Lower leg skin (tissue), 4 donors: Measurements from ENCODE around the gene CCDC90B. TPM values are rescaled to one million over a fixed set of nuclear protein-coding genes. Genes with fewer than 3 reads are reported as not detected.
"Not testable (repeated sequence)": the region's sequence is repeated elsewhere in the genome, so short reads cannot be mapped to it uniquely, and the experiment has no call there.

Experiments
- DNase-seq, 2 donors: peaks; one replicate each; pipeline ENCODE4 v3.0.0-alpha.2; 2019; ENCODE audit warnings: low spot score in 2 of 2
- H3K4me3 ChIP-seq: fragments of 200-600 bp; sonication (generic); 2 replicates; pipeline ENCODE4 v1.5.1; 2017; ENCODE audit warnings: mild to moderate bottlenecking, low read depth; ENCODE audit not compliant: poor library complexity, severe bottlenecking
- CTCF ChIP-seq, 3 donors: fragments of 450-650 bp; IDR thresholded peaks; one replicate each; pipeline ENCODE4 v1.5.1; 2016; ENCODE audit warnings: antibody characterized with exemption in 3 of 3, mild to moderate bottlenecking in 3 of 3, moderate library complexity in 2 of 3
- POLR2A ChIP-seq, 2 donors: fragments of 450-650 bp; IDR thresholded peaks; one replicate each; pipeline ENCODE4 v1.6.1; 2016 to 2017; ENCODE audit warnings: antibody characterized with exemption in 2 of 2, mild to moderate bottlenecking in 1 of 2, moderate library complexity in 1 of 2
- WGBS, 2 donors: methylation state at CpG; one replicate each; pipeline ENCODE4 v1.1.5; 2018; 5-methylcytosine and 5-hydroxymethylcytosine counted together
- intact Hi-C: fragments of 100-400 bp; cut with DNase I; formaldehyde crosslinking; loops from one replicate; pipeline ENCODE4 v1.15.0; 2023; ENCODE audit warnings: low total_unique reads
- total RNA-seq, 4 donors: library from RNA; depleted of rRNA; stranded (reverse); fragments of >200 nt; gene quantifications; one replicate each; pipeline ENCODE4 v1.1.0, GENCODE V29; 2016

CCDC90B gene
- total RNA-seq, 4 donors from 2014 or later = 27.4 to 29.8 (median 28.9) TPM

- TF ChIP-seq POLR2A (IDR thresholded peaks at IDR 0.05) (no peak), CTCF (IDR thresholded peaks at IDR 0.05) (no peak)
- WGBS, 2 donors = 68 to 78% methylated on average over 1 of the region's 1 CpG
- intact Hi-C loops = no loop called here
- DNase-seq = no peak
- H3K4me3 ChIP-seq = no peak overlapping the region
These were observed 32.8 kb upstream of the CCDC90B start for GRCh38 chr11:83318931-83319330.

- H3K4me3 ChIP-seq = no peak overlapping the region
- no peak for DNase-seq
- TF ChIP-seq CTCF (IDR thresholded peaks at IDR 0.05) = no peak
- no peak for TF ChIP-seq POLR2A (IDR thresholded peaks at IDR 0.05)
- 62 to 75% methylated on average over 8 of the region's 8 CpGs for WGBS, 2 donors
- intact Hi-C loops = no loop called here
These were observed 31.9 kb upstream of the CCDC90B start for GRCh38 chr11:83317757-83318690.

- WGBS, 2 donors = 75 to 97% methylated on average over 25 to 27 of the region's 31 CpGs
- intact Hi-C loops, H3K4me3 ChIP-seq, DNase-seq: not testable (repeated sequence)
These were observed 30.7 kb upstream of the CCDC90B start for GRCh38 chr11:83316897-83317268.

- 83 to 90% methylated on average over 32 to 47 of the region's 59 CpGs for WGBS, 2 donors
- H3K4me3 ChIP-seq, intact Hi-C loops, DNase-seq: not testable (repeated sequence)
These were observed 30.2 kb upstream of the CCDC90B start for GRCh38 chr11:83316143-83316896.

GRCh38 chr11:83312430-83312829 is 26.3 kb upstream of the CCDC90B start:
- TF ChIP-seq CTCF (IDR thresholded peaks at IDR 0.05) = no peak
- TF ChIP-seq POLR2A (IDR thresholded peaks at IDR 0.05) = no peak
- no peak overlapping the region for H3K4me3 ChIP-seq
- no peak for DNase-seq
- intact Hi-C loops = no loop called here

- intact Hi-C loops = no loop called here
- no peak for DNase-seq
- WGBS, 2 donors = 82 to 83% methylated on average over 2 of the region's 2 CpGs
- H3K4me3 ChIP-seq = no peak overlapping the region
- TF ChIP-seq CTCF (IDR thresholded peaks at IDR 0.05) (no peak), POLR2A (IDR thresholded peaks at IDR 0.05) (no peak)
These were observed 25.5 kb upstream of the CCDC90B start for GRCh38 chr11:83311701-83312100.
